ENCODE measurements around the gene PRICKLE2.

PRICKLE2 gene

DNA sequence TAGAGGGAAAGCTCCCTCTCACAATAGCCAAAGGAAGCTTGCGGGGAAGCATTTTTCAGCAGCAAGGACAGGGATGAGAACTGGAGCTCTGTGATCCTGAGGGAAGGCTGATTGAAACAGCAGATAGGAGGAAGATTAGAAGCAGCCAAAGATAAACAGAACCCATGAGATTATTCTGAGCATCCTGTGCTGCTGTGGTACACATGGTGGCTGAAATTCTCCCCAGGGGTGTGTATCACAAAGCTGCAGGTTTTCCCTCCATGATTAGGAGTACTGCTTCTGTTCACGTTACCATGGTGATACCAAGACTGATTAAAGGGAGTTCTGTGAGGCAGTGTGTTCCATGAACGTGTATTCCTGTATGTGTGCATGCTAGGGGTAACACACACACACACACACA, 171.7 kb downstream of the PRICKLE2 start:
- POLR2A ChIA-PET: no interaction called here
- no peak for DNase-seq (ENCODE audit: extremely low spot score)
- CTCF ChIA-PET: interaction anchor here (2.2 kb wide), 1 partner anchor 431 kb away, joined by 5 read pairs; no protein-coding TSS in a partner anchor
- TF ChIP-seq, protein P1, sequence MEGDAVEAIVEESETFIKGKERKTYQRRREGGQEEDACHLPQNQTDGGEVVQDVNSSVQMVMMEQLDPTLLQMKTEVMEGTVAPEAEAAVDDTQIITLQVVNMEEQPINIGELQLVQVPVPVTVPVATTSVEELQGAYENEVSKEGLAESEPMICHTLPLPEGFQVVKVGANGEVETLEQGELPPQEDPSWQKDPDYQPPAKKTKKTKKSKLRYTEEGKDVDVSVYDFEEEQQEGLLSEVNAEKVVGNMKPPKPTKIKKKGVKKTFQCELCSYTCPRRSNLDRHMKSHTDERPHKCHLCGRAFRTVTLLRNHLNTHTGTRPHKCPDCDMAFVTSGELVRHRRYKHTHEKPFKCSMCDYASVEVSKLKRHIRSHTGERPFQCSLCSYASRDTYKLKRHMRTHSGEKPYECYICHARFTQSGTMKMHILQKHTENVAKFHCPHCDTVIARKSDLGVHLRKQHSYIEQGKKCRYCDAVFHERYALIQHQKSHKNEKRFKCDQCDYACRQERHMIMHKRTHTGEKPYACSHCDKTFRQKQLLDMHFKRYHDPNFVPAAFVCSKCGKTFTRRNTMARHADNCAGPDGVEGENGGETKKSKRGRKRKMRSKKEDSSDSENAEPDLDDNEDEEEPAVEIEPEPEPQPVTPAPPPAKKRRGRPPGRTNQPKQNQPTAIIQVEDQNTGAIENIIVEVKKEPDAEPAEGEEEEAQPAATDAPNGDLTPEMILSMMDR (IDR thresholded peaks at IDR 0.05; ENCODE audit: control extremely low read depth, extremely low read depth, low read depth, missing control alignments): no peak

DNA sequence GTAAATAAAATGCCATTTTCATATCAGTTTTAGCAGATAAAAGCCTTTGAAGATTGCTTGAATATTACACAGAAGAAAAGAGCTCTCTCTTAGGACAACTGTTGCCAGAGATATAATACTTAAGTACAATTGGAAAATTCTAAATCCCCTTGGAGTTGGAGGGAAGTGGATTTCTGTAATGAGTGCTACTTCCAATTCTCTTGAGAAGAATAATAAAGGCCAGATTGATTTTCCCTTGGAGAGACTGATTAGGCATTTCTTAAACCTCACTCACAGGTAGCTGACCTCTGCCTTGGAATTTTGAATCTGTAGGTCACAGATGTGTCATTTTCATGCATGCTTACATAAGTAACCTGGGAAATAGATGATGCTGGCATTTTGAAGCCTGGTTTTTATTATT, 172.1 kb downstream of the PRICKLE2 start:
- no peak for DNase-seq (ENCODE audit: extremely low spot score)
- ChIA-PET POLR2A (no interaction called here), CTCF (interaction anchor here (1.9 to 2.2 kb wide), 2 partner anchors 10 to 431 kb away, joined by 5 read pairs; no protein-coding TSS in a partner anchor)
- TF ChIP-seq, protein P1 (IDR thresholded peaks at IDR 0.05; ENCODE audit: control extremely low read depth, extremely low read depth, low read depth, missing control alignments): no peak

DNA sequence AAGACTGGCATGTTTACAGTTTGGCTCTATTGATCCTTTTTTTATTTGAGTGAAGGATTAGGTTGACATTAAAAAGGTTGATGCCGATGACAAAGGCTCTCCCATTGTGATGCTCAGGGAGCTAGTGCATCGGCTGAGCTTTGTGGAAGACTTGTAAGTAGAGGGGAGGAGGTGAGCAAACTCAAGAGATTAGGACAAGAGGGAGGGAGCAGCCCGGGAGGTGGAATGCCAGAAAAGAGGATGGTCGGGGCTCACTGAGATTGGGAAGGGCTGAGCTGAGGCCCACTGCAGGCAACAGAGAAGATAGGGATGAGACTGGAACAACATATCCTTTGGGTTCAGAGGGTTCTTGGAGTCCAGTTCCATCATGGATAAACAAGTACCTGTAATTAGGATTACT, 175.4 kb downstream of the PRICKLE2 start:
- CTCF ChIA-PET: interaction anchor here (1.0 kb wide), 2 partner anchors 12 to 58 kb away, joined by 3 read pairs; no protein-coding TSS in a partner anchor
- POLR2A ChIA-PET: no interaction called here
- TF ChIP-seq, protein P1 (IDR thresholded peaks at IDR 0.05; ENCODE audit: control extremely low read depth, extremely low read depth, low read depth, missing control alignments): no peak
- DNase-seq (ENCODE audit: extremely low spot score): no peak

DNA sequence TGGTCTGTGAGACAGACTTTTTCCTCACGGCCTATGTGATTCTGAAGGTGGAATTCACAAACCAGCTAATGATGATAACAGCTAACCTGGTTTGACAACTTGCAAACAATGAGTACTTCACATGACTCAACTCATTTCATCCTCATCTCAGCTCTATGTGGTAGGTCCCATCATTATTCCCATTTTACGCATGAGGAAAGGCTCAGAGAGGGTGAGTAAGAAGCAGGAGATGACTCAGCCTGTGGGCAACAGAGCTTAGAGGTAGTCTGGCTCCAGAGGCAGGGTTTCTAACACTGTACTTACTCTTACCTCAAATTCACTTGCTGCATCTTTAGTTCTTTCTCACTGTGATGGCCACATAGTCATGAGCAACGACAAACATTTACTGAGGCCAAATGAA, 176.1 kb downstream of the PRICKLE2 start:
- TF ChIP-seq, protein P1 (IDR thresholded peaks at IDR 0.05; ENCODE audit: control extremely low read depth, extremely low read depth, low read depth, missing control alignments): no peak
- DNase-seq (ENCODE audit: extremely low spot score): no peak
- ChIA-PET CTCF (interaction anchor here (1.0 to 3.0 kb wide), 4 partner anchors 13 to 436 kb away, joined by 3 to 8 read pairs (median 3); no protein-coding TSS in a partner anchor), POLR2A (no interaction called here)

- DNase-seq (ENCODE audit: extremely low spot score): no peak
- ChIA-PET CTCF (interaction anchor here (1.0 to 3.0 kb wide), 3 partner anchors 18 to 436 kb away, joined by 3 to 8 read pairs (median 3); no protein-coding TSS in a partner anchor), POLR2A (no interaction called here)
- TF ChIP-seq, protein P1 (IDR thresholded peaks at IDR 0.05; ENCODE audit: control extremely low read depth, extremely low read depth, low read depth, missing control alignments): no peak
Measured at GRCh38 chr3:64048631-64049061, 176.6 kb downstream of the PRICKLE2 start.

- no peak for DNase-seq (ENCODE audit: extremely low spot score)
- TF ChIP-seq, protein P1 (IDR thresholded peaks at IDR 0.05; ENCODE audit: control extremely low read depth, extremely low read depth, low read depth, missing control alignments): no peak
- POLR2A ChIA-PET: no interaction called here
- CTCF ChIA-PET: interaction anchor here (1.3 to 3.0 kb wide), 2 partner anchors 12 to 437 kb away, joined by 4 to 8 read pairs; no protein-coding TSS in a partner anchor
Measured at GRCh38 chr3:64047787-64048186, 177.5 kb downstream of the PRICKLE2 start.
